WERI-Rb-1 (cell line): ENCODE data around the gene AGO1.

Source experiments
- DNase-seq: peaks from one replicate; pipeline ENCODE4 v3.0.0-alpha.2; 2020
- H3K27ac ChIP-seq: fragments of 250-450 bp; sonication (Bioruptor Pico); 2 replicates; pipeline ENCODE4 v1.5.1; 2020; ENCODE audit warnings: mild to moderate bottlenecking, moderate library complexity
- H3K27me3 ChIP-seq: fragments of 250-450 bp; sonication (Bioruptor Pico); 2 replicates; pipeline ENCODE4 v1.5.1; 2021; ENCODE audit warnings: mild to moderate bottlenecking, low read depth, moderate library complexity; ENCODE audit not compliant: insufficient read depth, severe bottlenecking
- H3K36me3 ChIP-seq: fragments of 250-450 bp; sonication (Bioruptor Pico); 2 replicates; pipeline ENCODE4 v1.5.1; 2020; ENCODE audit warnings: mild to moderate bottlenecking, moderate library complexity
- H3K4me3 ChIP-seq: 2 replicates; pipeline ENCODE4 v1.5.1; 2011; ENCODE audit warnings: low read depth, mild to moderate bottlenecking, control low read depth, low read length
- H3K9me3 ChIP-seq: fragments of 250-450 bp; sonication (Bioruptor Pico); 2 replicates; pipeline ENCODE4 v1.5.1; 2021; ENCODE audit warnings: mild to moderate bottlenecking, moderate library complexity; ENCODE audit not compliant: severe bottlenecking
- CTCF ChIP-seq: IDR thresholded peaks from 2 replicates; pipeline ENCODE4 v1.5.1; 2011; ENCODE audit warnings: low read depth, mild to moderate bottlenecking, control low read depth, inconsistent platforms, low read length

AGO1 gene

GRCh38 chr1:35851132-35851869, 31.7 kb upstream of the AGO1 start:
- Histone ChIP-seq H3K27me3 (no peaks in the 10 kb centered on the region), H3K27ac (no peak overlapping the region), H3K4me3 (no peak overlapping the region), H3K9me3 (no peaks in the 10 kb centered on the region), H3K36me3 (peaks cover 46% of the 10 kb centered on the region)
- DNase-seq, result no peak
- no peak for TF ChIP-seq CTCF

GRCh38 chr1:35852241-35852640, 30.8 kb upstream of the AGO1 start:
- H3K27ac ChIP-seq, result no peak overlapping the region
- H3K9me3 ChIP-seq, result no peaks in the 10 kb centered on the region
- TF ChIP-seq CTCF, result no peak
- no peaks in the 10 kb centered on the region for H3K27me3 ChIP-seq
- no peak overlapping the region for H3K4me3 ChIP-seq
- DNase-seq, result no peak
- H3K36me3 ChIP-seq, result peaks cover 47% of the 10 kb centered on the region

- H3K27me3 ChIP-seq, result no peaks in the 10 kb centered on the region
- H3K36me3 ChIP-seq, result peaks cover 39% of the 10 kb centered on the region
- peak overlapping the region; percentile 92 for H3K27ac ChIP-seq
- H3K4me3 ChIP-seq, result no peak overlapping the region
- peak; percentile 32; the same call in 1 of the 2 replicates for TF ChIP-seq CTCF
- peak; percentile 83 for DNase-seq
- no peaks in the 10 kb centered on the region for H3K9me3 ChIP-seq
Observed at GRCh38 chr1:35854989-35855700, 27.9 kb upstream of the AGO1 start.

- Histone ChIP-seq H3K27ac (peak overlapping the region; percentile 7; the same call in 1 of the 2 replicates), H3K27me3 (no peaks in the 10 kb centered on the region), H3K4me3 (no peak overlapping the region), H3K36me3 (peaks cover 24% of the 10 kb centered on the region), H3K9me3 (no peaks in the 10 kb centered on the region)
- DNase-seq, result no peak
- TF ChIP-seq CTCF, result no peak
Observed at GRCh38 chr1:35856964-35857363, 26.0 kb upstream of the AGO1 start.

- Histone ChIP-seq H3K27ac (no peak overlapping the region), H3K36me3 (peaks cover 19% of the 10 kb centered on the region)
Observed at GRCh38 chr1:35857830-35858229, 25.2 kb upstream of the AGO1 start.

More at GRCh38 chr1:35857830-35858229, 25.2 kb upstream of the AGO1 start:
- no peak overlapping the region for H3K4me3 ChIP-seq
- peak; percentile 20 for DNase-seq
- peak; percentile 44 for TF ChIP-seq CTCF
- H3K9me3 ChIP-seq, result no peaks in the 10 kb centered on the region
- H3K27me3 ChIP-seq, result no peaks in the 10 kb centered on the region
